Sigmoid colon (tissue), 7 donors: ENCODE data around the gene CTLA4. TPM values are rescaled to one million over a fixed set of nuclear protein-coding genes. Genes with fewer than 3 reads are reported as not detected.

Source experiments
- DNase-seq: peaks from one replicate; pipeline ENCODE4 v3.0.0-alpha.2; 2019
- H3K27ac ChIP-seq, 4 donors: fragments of 200-600 bp; sonication (generic); one replicate each; pipeline ENCODE4 v1.5.1; 2016 to 2019; ENCODE audit warnings: mild to moderate bottlenecking in 1 of 4
- H3K27me3 ChIP-seq, 3 donors: fragments of 200-600 bp; sonication (generic); one replicate each; pipeline ENCODE4 v1.5.1; 2019; ENCODE audit warnings: mild to moderate bottlenecking in 1 of 3
- H3K36me3 ChIP-seq, 4 donors: fragments of 200-600 bp; sonication (generic); one replicate each; pipeline ENCODE4 v1.5.1; 2016 to 2019
- H3K4me1 ChIP-seq, 4 donors: fragments of 200-600 bp; sonication (generic); one replicate each; pipeline ENCODE4 v1.5.1; 2017 to 2019
- H3K4me3 ChIP-seq, 4 donors: fragments of 200-600 bp; sonication (generic); one replicate each; pipeline ENCODE4 v1.5.1; 2017 to 2019; ENCODE audit warnings: mild to moderate bottlenecking in 2 of 4, moderate library complexity in 1 of 4
- H3K9me3 ChIP-seq, 4 donors: fragments of 200-600 bp in 3 of 4; sonication (generic) in 3 of 4; one replicate each; pipeline versions ENCODE4 v1.5.1 to v1.6.1; 2013 to 2019
- CTCF ChIP-seq, 4 experiments: fragments of 450-650 bp in 3 of 4; fragments of 200-600 bp in 1 of 4; IDR thresholded peaks; one replicate each; pipeline ENCODE4 v1.5.1; 2016 to 2019; ENCODE audit warnings: antibody characterized with exemption in 4 of 4, mild to moderate bottlenecking in 3 of 4, moderate library complexity in 2 of 4
- EP300 ChIP-seq, 4 donors: sonication (generic); formaldehyde crosslinking; IDR thresholded peaks; one replicate each; pipeline ENCODE4 v1.6.1; 2017; ENCODE audit warnings: antibody characterized with exemption in 4 of 4
- POLR2A ChIP-seq, 2 donors: fragments of 450-650 bp; IDR thresholded peaks; one replicate each; pipeline ENCODE4 v1.6.1; 2016; ENCODE audit warnings: antibody characterized with exemption in 2 of 2, mild to moderate bottlenecking in 2 of 2, moderate library complexity in 2 of 2
- POLR2AphosphoS5 ChIP-seq, 4 donors: sonication (generic); formaldehyde crosslinking; IDR thresholded peaks; one replicate each; pipeline ENCODE4 v1.6.1; 2017; ENCODE audit warnings: antibody characterized with exemption in 4 of 4
- WGBS, 2 donors: extraction: QIAGEN DNeasy Blood & Tissue Kit; methylation state at CpG; one replicate each; pipeline ENCODE4 v1.1.7; 2013; 5-methylcytosine and 5-hydroxymethylcytosine counted together
- intact Hi-C: fragments of 100-400 bp; cut with DNase I; formaldehyde crosslinking; loops from one replicate; pipeline ENCODE4 v1.15.1; 2023
- polyA plus RNA-seq, 3 donors: library from polyadenylated mRNA; stranded (reverse); fragments of 200-250 nt; gene quantifications; one replicate each; pipeline ENCODE4 v1.2.3, GENCODE V29; 2013
- total RNA-seq, 4 donors: library from RNA; depleted of rRNA; stranded (reverse); fragments of >200 nt; gene quantifications; one replicate each; pipeline ENCODE4 v1.1.0, GENCODE V29; 2016
- donor health status: healthy with polysubstance abuse.
- donor health status: Bipolar disorder and iron deficiency.
- donor health status: healthy.

The CTLA4 gene
- total and polyA plus RNA-seq, 7 donors, result 0.49 to 9.0 TPM; not detected in 5

DNA sequence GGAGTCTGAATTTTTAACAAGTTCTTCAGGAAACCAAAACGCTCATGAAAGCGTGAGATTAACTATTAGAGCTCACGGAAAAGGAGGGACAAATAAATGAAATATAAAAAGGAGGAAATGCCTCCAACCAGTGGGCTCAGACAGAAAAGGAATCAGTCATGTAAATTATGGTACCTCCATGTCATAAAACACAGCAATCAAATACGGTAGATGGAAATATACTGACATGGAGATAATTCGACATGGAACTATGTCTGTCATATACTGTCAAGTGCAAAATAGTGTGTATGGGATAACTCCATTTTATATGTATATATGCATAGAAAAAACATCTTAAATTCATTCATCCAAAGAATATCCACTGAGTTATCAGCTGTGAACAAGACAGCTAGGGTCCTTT lies 25.9 kb upstream of the CTLA4 start:
- H3K36me3 ChIP-seq, result no peaks in the 10 kb centered on the region
- H3K9me3 ChIP-seq, result no peaks in the 10 kb centered on the region
- WGBS, 2 donors, result 89 to 95% methylated on average over 5 of the region's 5 CpGs
- no peaks in the 10 kb centered on the region for H3K27me3 ChIP-seq
- no peak for DNase-seq
- intact Hi-C loops, result no loop called here
- no peak overlapping the region for H3K27ac ChIP-seq
- H3K4me3 ChIP-seq, result no peak overlapping the region
- TF ChIP-seq CTCF (IDR thresholded peaks at IDR 0.05) (no peak), EP300 (IDR thresholded peaks at IDR 0.05) (no peak), POLR2AphosphoS5 (IDR thresholded peaks at IDR 0.05) (no peak), POLR2A (IDR thresholded peaks at IDR 0.05) (no peak)
- no peaks in the 10 kb centered on the region for H3K4me1 ChIP-seq

DNA sequence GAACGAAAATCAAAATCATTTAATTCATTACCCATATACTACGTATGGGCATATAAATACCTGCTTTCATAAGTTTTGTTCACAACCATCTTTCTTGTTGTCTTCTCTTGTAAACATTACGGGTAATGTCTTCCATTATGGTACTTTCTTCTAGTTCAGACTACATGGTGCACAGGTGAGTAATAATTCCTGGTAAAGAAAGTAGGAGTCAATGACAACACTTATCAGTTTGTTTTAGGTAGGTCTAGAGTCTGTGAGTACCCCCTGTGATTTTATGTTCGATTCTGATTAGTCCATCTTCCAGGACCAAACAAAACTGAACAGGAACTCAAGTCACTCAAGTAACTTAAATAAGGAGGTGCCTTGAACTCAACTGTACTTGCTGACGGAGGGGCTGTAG lies 25.2 kb upstream of the CTLA4 start:
- Histone ChIP-seq H3K27me3 (no peaks in the 10 kb centered on the region), H3K4me1 (no peaks in the 10 kb centered on the region), H3K9me3 (no peaks in the 10 kb centered on the region), H3K27ac (no peak overlapping the region), H3K36me3 (no peaks in the 10 kb centered on the region), H3K4me3 (no peak overlapping the region)
- TF ChIP-seq CTCF (IDR thresholded peaks at IDR 0.05), result no peak
- TF ChIP-seq EP300 (IDR thresholded peaks at IDR 0.05), result no peak
- TF ChIP-seq POLR2A (IDR thresholded peaks at IDR 0.05), result no peak
- no peak for TF ChIP-seq POLR2AphosphoS5 (IDR thresholded peaks at IDR 0.05)
- WGBS, 2 donors, result 73 to 82% methylated on average over 5 of the region's 5 CpGs
- intact Hi-C loops, result no loop called here
- DNase-seq, result no peak

DNA sequence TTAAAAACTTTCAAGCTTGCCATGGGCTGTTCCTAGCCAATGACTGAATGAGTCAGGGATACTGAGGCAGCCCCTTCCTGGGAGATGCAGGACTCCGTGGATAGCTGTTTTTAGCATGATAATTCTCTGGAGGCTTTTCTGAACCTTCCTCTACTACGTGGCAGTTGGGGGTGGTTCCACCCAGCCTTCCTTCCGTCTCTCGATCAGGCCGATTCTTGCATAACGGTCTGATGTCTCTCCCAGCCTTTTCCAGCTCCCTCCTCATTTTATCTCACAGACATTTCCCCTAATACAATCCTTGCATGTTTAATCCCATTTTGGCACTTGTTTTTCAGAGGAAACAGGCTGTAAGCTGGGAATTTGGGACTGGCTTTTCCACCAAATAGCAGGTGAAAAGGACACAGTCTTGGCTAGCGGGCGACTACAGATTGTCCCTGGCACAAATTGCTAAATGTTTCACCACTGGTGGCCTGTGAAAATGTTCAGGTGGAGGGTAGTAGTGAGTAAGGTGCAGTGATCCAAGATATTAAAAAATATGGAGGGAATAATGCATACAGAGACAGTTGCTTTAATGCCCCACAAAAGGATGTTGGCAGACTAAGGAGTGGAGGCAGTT lies 21.0 kb upstream of the CTLA4 start:
- WGBS, 2 donors, result 90 to 92% methylated on average over 8 of the region's 8 CpGs
- DNase-seq, result no peak

DNA sequence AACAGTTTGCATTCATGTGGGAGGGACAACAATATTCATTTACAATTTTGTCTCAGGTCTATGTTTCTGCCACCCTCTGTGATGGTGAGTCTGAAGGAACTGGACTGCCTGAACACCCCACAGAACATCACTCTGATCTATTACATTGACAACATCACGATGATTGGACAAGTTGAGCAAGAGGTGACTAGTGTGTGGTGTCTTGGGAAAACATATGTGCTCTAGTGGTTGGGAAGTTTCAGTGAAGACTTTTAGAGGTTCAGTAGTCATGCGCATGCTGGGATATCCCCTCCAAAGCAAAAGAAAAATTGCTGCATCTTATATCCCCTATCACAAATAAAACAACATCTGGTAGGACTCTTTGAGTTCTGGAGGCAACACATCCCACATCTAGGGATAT lies 18.6 kb upstream of the CTLA4 start:
- no peak for DNase-seq
- Histone ChIP-seq H3K36me3 (no peaks in the 10 kb centered on the region), H3K27ac (no peak overlapping the region), H3K4me3 (no peak overlapping the region), H3K27me3 (no peaks in the 10 kb centered on the region), H3K9me3 (no peaks in the 10 kb centered on the region), H3K4me1 (no peaks in the 10 kb centered on the region)
- 74 to 76% methylated on average over 2 of the region's 2 CpGs for WGBS, 2 donors
- TF ChIP-seq EP300 (IDR thresholded peaks at IDR 0.05) (no peak), POLR2AphosphoS5 (IDR thresholded peaks at IDR 0.05) (no peak), CTCF (IDR thresholded peaks at IDR 0.05) (no peak), POLR2A (IDR thresholded peaks at IDR 0.05) (no peak)
- intact Hi-C loops, result no loop called here

More for the DNA sequence above, 21.0 kb upstream of the CTLA4 start:
- intact Hi-C loops, result no loop called here
- Histone ChIP-seq H3K9me3 (no peaks in the 10 kb centered on the region), H3K27ac (no peak overlapping the region), H3K27me3 (no peaks in the 10 kb centered on the region), H3K4me3 (no peak overlapping the region), H3K36me3 (no peaks in the 10 kb centered on the region), H3K4me1 (no peaks in the 10 kb centered on the region)
- TF ChIP-seq EP300 (IDR thresholded peaks at IDR 0.05) (no peak), POLR2A (IDR thresholded peaks at IDR 0.05) (no peak), CTCF (IDR thresholded peaks at IDR 0.05) (no peak), POLR2AphosphoS5 (IDR thresholded peaks at IDR 0.05) (no peak)

- intact Hi-C loops, result no loop called here
- Histone ChIP-seq H3K9me3 (no peaks in the 10 kb centered on the region), H3K4me1 (no peaks in the 10 kb centered on the region), H3K4me3 (no peak overlapping the region), H3K27ac (no peak overlapping the region), H3K36me3 (no peaks in the 10 kb centered on the region), H3K27me3 (no peaks in the 10 kb centered on the region)
- 84 to 85% methylated on average over 2 of the region's 2 CpGs for WGBS, 2 donors
- DNase-seq, result no peak
- TF ChIP-seq POLR2A (IDR thresholded peaks at IDR 0.05), result no peak
- TF ChIP-seq POLR2AphosphoS5 (IDR thresholded peaks at IDR 0.05), result no peak
- TF ChIP-seq CTCF (IDR thresholded peaks at IDR 0.05), result no peak
Observed at GRCh38 chr2:203852760-203853159, 14.8 kb upstream of the CTLA4 start.
